OCI-LY3 (cell line): ENCODE data around the gene PGAM2.

ENCODE experiments used
- EZH2phosphoT487 ChIP-seq: fragments of 200-600 bp; shearing (Covaris generic); IDR thresholded peaks from 2 replicates; pipeline ENCODE4 v1.6.1; 2018; ENCODE audit warnings: antibody characterized with exemption, mixed run types, low read depth
- TF ChIP-seq, protein P1 (sequence below): fragments of 200-600, 300-600 bp; sonication (generic); IDR thresholded peaks from 2 replicates; pipeline ENCODE4 v1.5.1; 2014; ENCODE audit warnings: antibody characterized with exemption, low read length, low read depth

GRCh38 chr7:44063547-44063893 is 1.8 kb downstream of the PGAM2 start:
- TF ChIP-seq, protein P1, sequence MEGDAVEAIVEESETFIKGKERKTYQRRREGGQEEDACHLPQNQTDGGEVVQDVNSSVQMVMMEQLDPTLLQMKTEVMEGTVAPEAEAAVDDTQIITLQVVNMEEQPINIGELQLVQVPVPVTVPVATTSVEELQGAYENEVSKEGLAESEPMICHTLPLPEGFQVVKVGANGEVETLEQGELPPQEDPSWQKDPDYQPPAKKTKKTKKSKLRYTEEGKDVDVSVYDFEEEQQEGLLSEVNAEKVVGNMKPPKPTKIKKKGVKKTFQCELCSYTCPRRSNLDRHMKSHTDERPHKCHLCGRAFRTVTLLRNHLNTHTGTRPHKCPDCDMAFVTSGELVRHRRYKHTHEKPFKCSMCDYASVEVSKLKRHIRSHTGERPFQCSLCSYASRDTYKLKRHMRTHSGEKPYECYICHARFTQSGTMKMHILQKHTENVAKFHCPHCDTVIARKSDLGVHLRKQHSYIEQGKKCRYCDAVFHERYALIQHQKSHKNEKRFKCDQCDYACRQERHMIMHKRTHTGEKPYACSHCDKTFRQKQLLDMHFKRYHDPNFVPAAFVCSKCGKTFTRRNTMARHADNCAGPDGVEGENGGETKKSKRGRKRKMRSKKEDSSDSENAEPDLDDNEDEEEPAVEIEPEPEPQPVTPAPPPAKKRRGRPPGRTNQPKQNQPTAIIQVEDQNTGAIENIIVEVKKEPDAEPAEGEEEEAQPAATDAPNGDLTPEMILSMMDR: no peak
- no peak for TF ChIP-seq EZH2phosphoT487
